ENCODE measurements around the gene NPTX2. TPM values are rescaled to one million over a fixed set of nuclear protein-coding genes. Genes with fewer than 3 reads are reported as not detected.

The NPTX2 gene
- total and polyA plus RNA-seq, 2 of the 8 experiments (the other 6 are each of a cell fraction or from before 2014, with no cell fraction given), result 18.4 to 19.2 TPM

DNA sequence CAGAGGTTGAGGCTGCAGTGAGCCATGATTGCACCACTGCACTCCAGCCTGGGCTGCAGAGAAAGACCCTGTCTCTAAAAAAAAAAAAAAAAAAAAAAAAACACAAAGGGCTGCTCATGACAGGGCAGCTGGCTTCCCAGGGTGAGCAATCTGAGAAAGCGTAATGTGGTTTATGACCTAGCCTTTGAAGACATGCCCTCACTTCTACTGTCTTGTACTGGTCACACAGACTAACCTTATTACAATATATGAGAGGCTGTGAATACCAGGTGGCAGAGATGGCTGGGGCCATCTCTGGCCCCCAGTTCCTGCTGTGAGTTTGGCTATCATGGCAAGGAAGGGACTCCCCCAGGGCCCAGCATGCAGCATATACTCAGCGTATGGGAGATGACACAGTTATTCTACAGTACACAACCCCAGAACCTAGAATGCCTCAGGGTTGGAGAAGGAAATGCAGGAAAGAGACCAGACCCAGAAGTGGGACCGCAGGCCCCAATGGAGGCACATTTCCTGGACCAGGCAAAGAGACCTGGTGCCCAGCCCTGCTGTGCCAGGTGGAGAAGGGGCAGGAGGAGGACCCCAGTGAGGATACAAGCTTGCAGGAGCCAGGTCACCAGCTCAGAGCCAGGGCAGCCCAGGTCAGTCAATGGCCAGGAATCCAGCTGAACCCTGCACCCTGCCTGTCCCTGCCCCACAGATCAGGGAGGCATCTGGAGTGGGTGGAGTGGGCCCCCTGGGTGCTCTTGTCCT, 26.3 kb downstream of the NPTX2 start:
- H3K4me2 ChIP-seq (ENCODE audit: insufficient read depth in 1 of 2, low read depth in 2 of 2, low read length in 2 of 2), result no peak overlapping the region
- H3K4me3 ChIP-seq (ENCODE audit: extremely low read depth in 1 of 4, insufficient read depth in 2 of 4, low read depth in 3 of 4, low read length in 4 of 4), result no peak overlapping the region
- H3K79me2 ChIP-seq (ENCODE audit: control insufficient read depth in 1 of 2, insufficient read depth in 2 of 2, low read length in 2 of 2), result no peaks in the 10 kb centered on the region
- no peaks in the 10 kb centered on the region for H3K79me1 ChIP-seq (ENCODE audit: low read depth, low read length)
- POLR2A ChIA-PET (ENCODE audit: partially characterized antibody), result no interaction called here
- peaks cover 0 to 4% (median under 1%) of the 10 kb centered on the region in 4 experiments; a peak in 2 of 7 replicates for H3K4me1 ChIP-seq (replicated peaks in 1 of 4; ENCODE audit: control insufficient read depth in 3 of 4, insufficient read depth in 4 of 4, low read length in 3 of 4)
- H3K27me3 ChIP-seq (replicated peaks in 1 of 4; ENCODE audit: control insufficient read depth in 3 of 4, extremely low read depth in 1 of 4, insufficient read depth in 3 of 4, low read length in 3 of 4), result no peaks in the 10 kb centered on the region
- H4K5ac ChIP-seq (ENCODE audit: insufficient read length, low read depth, low read length), result no peak overlapping the region
- H3K56ac ChIP-seq (replicated peaks; ENCODE audit: insufficient read length, low read depth, low read length), result no peak overlapping the region
- H2BK20ac ChIP-seq (ENCODE audit: low read length), result no peak overlapping the region
- no peak overlapping the region for H2BK15ac ChIP-seq (ENCODE audit: low read length)
- H3K4ac ChIP-seq (replicated peaks; ENCODE audit: insufficient read length, low read depth, low read length), result no peak overlapping the region
- no peak overlapping the region for H2BK5ac ChIP-seq (ENCODE audit: low read depth, low read length)
- FAIRE-seq (no peak), DNase-seq (ENCODE audit: low read depth in 1 of 2, low spot score in 2 of 2) (no peak)
- H2BK12ac ChIP-seq (ENCODE audit: low read depth, low read length), result no peak overlapping the region
- H3K9me3 ChIP-seq (ENCODE audit: insufficient read depth in 2 of 2, low read depth in 1 of 2, low read length in 1 of 2), result peaks cover 3 to 4% of the 10 kb centered on the region in 2 experiments; a peak in 2 of 4 replicates
- CTCF ChIA-PET (ENCODE audit: partially characterized antibody), result interaction anchor here (0.6 to 1.8 kb wide), 6 partner anchors 24 to 375 kb away, joined by 3 to 8 read pairs (median 4); no protein-coding TSS in a partner anchor
- no peaks in the 10 kb centered on the region for H4K20me1 ChIP-seq (replicated peaks in 1 of 2; ENCODE audit: control insufficient read depth in 1 of 2, insufficient read depth in 2 of 2, low read length in 2 of 2)
- H3K27ac ChIP-seq (ENCODE audit: low read depth, low read length), result no peak overlapping the region
- H3K14ac ChIP-seq (ENCODE audit: insufficient read length), result no peak overlapping the region
- H4K8ac ChIP-seq (ENCODE audit: extremely low read depth, insufficient read depth, low read length), result no peak overlapping the region
- no peak overlapping the region for H2BK120ac ChIP-seq (replicated peaks; ENCODE audit: low read depth, low read length)
- no peak overlapping the region for H3K9ac ChIP-seq (replicated peaks in 1 of 4; ENCODE audit: extremely low read depth in 1 of 4, low read depth in 3 of 4, low read length in 3 of 4)
- no peak overlapping the region for H4K91ac ChIP-seq (replicated peaks; ENCODE audit: insufficient read length, low read length)
- no peak overlapping the region for H2AK5ac ChIP-seq (ENCODE audit: low read depth, low read length)
- WGBS, 2 experiments (ENCODE audit: extremely low coverage in 1 of 2, insufficient coverage in 1 of 2, insufficient read length in 1 of 2, insufficient replicate concordance in 2 of 2, low coverage in 1 of 2, low lambda C conversion rate in 2 of 2, missing lambda C conversion rate in 1 of 2), result 89% methylated on average over 3 of the region's 3 CpGs; no CpG with 5 or more reads in 1 of the 2 experiments
- H3K23me2 ChIP-seq (ENCODE audit: low read depth, low read length), result no peaks in the 10 kb centered on the region
- no peaks in the 10 kb centered on the region for H3K36me3 ChIP-seq (ENCODE audit: control insufficient read depth in 2 of 4, insufficient read depth in 4 of 4, low read length in 3 of 4)
- no peak overlapping the region for H2AFZ ChIP-seq (ENCODE audit: low read length)
- no peak overlapping the region for H3K23ac ChIP-seq (ENCODE audit: insufficient read length)
- no peak overlapping the region for H3K18ac ChIP-seq (ENCODE audit: extremely low read depth, low read length)
- TF ChIP-seq CREB1 (IDR thresholded peaks at IDR 0.05), result no peak
- TF ChIP-seq NRF1 (IDR thresholded peaks at IDR 0.05; ENCODE audit: low read depth, low read length), result no peak
- no peak for TF ChIP-seq EGR1 (IDR thresholded peaks at IDR 0.05; ENCODE audit: borderline replicate concordance, low read depth, low read length)
- no peak for TF ChIP-seq SP4 (IDR thresholded peaks at IDR 0.05; ENCODE audit: low read length)
- TF ChIP-seq CHD2 (IDR thresholded peaks at IDR 0.05; ENCODE audit: low read length), result no peak
- no peak for TF ChIP-seq SIN3A (conservative IDR thresholded peaks at IDR 0.05 in 1 of 2, IDR thresholded peaks at IDR 0.05 in 1 of 2; ENCODE audit: low read depth in 1 of 2, low read length in 2 of 2)
- TF ChIP-seq RAD21 (IDR thresholded peaks at IDR 0.05 in 1 of 2, conservative IDR thresholded peaks at IDR 0.05 in 1 of 2; ENCODE audit: low read depth in 2 of 2, low read length in 2 of 2), result no peak
- TF ChIP-seq GABPA (IDR thresholded peaks at IDR 0.05; ENCODE audit: borderline replicate concordance, insufficient read depth, low read length), result no peak
- no peak for TF ChIP-seq CTBP2 (IDR thresholded peaks at IDR 0.05; ENCODE audit: borderline replicate concordance, insufficient read depth, insufficient read length, low read length)
- TF ChIP-seq, protein P1, sequence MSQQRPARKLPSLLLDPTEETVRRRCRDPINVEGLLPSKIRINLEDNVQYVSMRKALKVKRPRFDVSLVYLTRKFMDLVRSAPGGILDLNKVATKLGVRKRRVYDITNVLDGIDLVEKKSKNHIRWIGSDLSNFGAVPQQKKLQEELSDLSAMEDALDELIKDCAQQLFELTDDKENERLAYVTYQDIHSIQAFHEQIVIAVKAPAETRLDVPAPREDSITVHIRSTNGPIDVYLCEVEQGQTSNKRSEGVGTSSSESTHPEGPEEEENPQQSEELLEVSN (IDR thresholded peaks at IDR 0.05), result no peak
- TF ChIP-seq ZNF274 (IDR thresholded peaks at IDR 0.05; ENCODE audit: borderline replicate concordance, extremely low read depth, low read length), result no peak
